GM18511 (cell line): Measurements from ENCODE around the gene DNALI1.

ENCODE experiments used
- ATAC-seq: cut with Tn5 transposase; IDR thresholded peaks from one replicate; pipeline ENCODE4 v1.9.1; 2021; ENCODE audit warnings: mild to moderate bottlenecking, moderate library complexity; ENCODE audit not compliant: unreplicated experiment

DNALI1 gene

DNA sequence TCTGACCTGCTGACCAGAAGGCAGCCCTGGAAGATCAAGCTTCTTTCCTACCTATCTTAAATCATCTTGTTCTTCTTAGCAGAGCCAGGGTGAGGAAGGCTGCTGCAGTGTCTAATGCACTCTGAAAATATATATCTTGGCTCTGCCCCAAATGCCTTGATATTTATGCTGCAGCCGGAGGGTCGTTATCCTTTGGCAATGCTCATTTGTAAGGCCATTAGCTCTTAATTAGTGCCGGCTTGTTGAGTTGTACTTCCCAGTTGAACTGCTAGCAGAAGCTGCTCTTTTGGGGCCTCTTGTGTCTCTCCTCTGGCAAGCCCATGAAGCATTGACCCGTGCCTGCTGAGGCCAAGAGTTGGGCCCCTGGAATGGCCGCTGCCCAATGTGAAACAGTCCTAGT lies 43.2 kb downstream of the DNALI1 start:
- ATAC-seq = no peak

DNA sequence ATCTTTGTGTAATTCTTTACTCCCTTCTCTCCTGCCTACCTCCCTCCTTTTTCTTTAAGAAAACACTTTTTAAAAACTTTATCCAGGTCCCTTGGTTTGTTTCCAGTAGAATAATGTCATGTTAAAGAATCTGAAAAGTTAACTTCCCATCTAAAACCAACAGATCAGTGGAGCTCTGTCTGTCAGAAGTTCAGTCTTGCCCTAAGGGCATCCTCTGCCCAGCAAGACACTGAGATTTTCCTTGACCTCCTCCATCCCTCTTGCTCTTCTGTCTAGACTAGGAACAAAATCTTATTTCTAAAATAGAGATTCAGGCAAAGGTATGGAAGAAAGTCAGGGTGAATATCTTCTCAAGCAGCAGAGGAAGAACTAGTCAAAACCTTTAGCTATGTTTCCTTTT lies 44.7 kb downstream of the DNALI1 start:
- no peak for ATAC-seq

DNA sequence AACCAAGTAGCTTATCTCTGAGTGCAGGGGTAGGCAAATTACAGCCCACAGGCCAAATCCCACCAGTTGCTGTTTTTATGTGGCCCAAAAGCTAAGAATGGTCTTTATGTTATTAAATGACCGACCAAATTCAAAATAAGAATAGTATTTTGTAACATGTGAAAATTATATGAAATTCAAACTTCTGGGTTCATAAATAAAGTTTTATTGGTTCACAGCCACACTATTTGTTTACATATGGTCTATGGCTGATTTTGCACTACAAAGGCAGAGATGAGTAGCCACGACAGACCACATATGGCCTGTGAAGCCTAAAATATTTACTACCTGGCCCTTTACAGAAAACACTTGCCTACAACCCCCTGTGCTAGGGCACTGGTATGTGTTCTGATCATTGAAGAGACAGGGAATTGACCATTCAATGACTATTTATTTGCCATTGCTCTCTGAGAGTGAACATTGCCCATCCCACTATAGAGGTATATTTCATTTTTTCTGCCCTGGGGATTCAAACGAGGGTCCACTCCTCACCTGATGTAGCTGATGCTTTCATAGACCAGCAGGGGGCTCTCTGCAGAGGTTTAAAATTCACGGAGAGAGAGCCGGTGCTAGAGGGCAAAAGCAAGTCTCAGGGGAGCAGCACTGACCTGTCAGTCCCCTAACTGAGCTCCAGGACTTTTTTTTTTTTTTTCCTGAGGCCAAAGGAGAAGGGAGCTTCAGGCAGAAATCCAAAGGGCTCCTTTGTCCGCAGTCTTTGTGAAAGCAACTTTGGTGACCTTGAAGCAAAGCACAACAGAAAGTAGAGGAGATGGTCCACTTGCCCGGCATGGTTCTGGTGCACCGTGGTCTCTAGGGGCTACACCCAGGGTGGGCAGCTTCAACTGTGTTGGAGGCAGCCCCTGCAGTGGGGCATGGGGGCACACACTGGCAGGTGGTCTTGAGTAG lies 46.3 kb downstream of the DNALI1 start:
- ATAC-seq = no peak

DNA sequence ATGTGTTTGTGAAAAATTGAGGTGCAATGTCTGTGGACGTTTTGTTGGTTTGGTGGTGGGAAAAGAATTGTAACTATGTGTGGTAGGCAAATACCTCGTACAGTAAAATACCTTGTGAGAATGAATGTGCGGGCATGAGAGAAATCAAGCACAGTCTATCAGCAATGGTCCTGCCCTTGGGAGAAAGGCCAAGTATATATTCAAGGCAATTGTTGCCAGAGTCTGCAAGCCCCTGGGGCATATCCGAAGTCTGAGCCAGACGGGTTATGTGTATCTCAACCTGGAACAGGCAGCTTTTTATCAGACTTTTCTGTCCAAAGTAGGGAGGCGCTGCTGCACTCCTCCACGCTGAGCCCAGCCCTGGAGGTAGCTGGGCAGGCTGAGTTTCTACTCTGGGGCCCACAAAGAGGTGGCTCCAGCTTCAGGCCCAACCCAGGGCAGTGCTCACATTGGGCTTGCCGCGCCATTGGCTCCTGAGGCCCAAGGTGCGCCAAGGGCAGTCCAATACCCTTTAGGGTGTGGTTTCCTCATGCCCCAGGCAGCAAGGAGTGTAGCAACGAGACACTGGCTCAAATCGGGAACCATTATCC lies 48.4 kb downstream of the DNALI1 start:
- no peak for ATAC-seq

DNA sequence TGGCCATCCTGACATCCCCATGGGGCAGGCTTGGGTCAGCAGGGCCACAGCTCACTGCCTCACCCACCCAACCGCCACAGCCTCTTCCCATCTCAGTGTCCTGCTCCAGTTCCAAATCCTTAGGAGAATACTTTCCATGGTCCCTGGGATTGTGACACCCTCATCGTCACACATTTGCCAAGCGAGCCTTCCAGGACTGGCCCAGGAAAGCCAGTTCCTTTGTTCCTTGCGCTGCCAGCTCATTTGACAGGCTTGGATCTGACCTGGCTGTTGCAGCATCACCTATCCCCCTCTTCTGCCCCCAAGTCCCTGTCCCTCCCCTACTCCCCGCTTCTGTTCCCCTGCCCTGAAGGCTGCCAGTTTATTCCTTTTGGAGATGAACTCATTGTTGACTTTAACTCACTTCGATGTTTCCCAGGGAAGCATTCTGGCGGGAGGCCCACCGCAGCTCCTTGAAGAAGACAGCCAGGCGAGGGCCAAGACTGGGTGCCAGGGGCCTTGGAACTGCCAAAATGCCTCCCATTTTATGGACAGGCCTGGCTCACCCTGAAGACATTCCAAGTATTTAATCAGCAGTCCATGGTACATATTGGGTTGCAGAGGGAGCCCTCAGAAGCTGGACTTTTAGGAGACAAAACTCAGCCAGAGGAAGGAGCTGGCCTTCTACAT lies 49.2 kb downstream of the DNALI1 start:
- ATAC-seq = no peak

DNA sequence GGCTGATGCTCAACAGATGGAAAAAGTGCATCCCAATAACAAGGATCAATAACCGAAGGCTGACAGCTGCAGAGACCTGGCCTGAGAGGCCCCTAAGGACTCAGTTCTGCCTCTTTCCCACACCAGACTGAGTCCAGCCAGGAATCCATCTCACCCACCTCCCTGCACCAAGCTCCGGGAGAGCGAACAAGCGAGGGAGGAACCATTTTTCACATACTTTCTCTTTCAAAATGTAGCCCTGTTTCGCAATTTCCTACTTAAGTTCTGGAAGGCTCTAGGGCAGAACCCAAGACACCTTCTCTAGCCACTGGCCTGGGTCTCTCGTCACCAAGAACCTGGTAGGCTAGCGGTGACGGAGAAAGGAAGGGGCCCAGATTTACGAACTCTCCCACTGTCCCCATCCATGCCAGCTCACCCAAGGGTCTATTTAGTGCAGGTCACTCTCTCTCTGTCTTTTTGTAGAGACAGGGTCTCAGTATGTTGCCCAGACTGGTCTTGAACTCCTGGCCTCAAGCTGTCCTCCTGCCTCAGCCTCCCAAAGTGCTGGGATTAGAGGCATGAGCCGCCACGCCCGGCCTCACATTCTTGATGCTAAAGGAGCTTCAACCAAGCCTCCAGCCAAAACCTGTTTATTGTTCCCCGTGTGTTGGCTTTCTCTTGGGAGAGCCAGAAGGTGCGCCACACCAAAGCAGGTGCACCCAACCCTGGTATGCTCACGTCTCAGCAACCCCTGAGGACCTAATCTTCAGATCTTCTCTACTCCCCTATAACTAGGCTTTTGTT lies 49.9 kb downstream of the DNALI1 start:
- no peak for ATAC-seq

DNA sequence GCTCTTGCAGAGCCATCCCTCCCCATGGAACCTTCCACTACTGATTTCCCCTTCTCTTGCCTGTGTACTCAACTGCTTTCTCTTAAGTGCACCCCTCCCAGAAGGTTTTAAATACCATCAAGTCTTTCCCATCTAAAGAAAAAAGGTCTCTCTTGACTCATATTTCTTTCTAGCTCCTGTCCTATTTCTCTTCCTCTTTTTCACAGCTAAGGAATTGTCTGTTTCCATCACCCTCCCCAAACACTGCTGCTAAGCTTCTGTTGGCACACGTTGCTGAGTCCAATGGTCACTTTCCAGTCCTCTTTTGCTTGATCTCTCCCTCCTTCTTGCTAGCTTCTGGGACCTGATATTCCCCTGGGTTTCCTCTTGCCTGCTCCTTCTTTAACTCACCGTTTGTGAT lies 52.3 kb downstream of the DNALI1 start:
- ATAC-seq = no peak

DNA sequence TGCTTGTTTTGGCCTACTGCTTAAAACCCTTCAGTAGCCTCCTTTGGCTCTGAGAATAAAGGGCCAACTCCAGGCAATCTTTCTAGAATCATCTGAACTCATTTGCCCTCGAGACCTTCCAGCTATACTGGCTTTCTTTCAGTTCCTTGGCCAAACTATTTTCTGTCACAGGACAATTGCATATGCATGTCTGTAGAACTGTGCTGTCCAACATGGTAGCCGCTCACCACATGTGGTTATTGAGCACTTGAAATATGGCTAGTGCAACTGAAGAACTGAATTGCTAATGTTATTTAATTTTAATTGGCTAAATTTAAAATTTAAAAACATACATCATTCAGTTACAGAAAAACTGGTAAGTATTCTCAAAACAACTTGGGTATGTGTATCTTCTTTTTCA lies 53.3 kb downstream of the DNALI1 start:
- ATAC-seq = no peak

DNA sequence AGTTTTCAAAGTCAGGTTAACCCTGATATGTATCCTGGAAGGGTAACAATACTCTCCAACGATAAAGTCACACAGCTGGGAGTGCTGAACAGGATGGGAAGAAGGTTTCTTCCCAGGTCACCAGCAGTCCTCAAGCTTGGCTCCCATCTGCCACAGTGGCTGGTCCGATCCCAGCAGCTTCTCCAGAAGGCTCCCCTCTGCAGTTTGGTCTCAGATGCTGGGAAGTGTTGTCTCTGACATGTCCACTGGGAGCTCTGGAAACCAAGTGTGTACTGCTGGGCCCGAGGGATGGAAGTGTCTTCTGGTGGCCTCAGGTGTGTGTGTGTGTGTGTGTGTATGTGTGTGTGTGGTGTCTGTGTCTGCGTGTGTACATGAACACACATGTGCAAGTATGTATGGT lies 55.4 kb downstream of the DNALI1 start:
- ATAC-seq = no peak

DNA sequence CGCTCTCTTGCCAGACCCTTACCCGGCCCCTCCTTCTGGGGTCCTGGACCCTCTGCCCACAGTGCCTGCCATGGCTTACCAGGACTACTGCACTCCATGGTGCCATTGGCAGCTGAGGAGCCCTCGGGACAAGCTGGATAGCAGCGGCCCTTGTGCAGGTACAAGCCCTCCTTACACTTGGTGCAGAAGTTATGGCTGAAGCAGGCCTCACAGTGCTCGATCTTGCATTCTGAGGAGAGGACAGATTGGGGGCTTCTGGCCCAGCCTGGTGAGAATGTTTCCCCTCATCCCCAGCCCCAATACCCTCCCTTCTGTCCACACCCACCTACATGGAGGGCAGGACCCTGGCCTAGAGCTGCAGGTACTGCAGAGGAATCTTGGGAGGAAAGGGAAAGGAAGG lies 57.4 kb downstream of the DNALI1 start:
- no peak for ATAC-seq

DNA sequence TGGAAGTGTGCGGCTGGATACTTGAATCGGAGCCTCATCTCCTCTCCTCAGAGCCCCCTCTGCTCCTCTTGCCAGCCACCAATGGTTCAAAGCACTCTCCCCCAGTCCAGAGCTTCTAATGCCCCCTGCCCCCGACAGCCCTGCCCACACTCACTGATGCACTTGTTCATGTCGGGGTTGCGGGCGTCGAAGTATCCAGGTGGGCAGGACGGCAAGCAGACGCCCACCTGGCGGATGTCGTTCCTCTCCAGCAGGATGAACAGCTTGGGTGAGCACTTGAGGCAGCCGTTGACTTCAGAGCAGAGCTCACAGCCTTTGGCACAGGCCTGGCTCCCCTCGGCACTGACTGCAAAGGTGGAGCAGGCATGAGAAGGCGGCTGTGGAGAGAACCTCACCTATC lies 59.6 kb downstream of the DNALI1 start:
- no peak for ATAC-seq
